H1 (cell line): ENCODE results near the gene PLEKHG2. TPM values are rescaled to one million over a fixed set of nuclear protein-coding genes. Genes with fewer than 3 reads are reported as not detected.

Experiments used
- CTCF ChIA-PET: fragments of 300-600 bp; sonication (Branson Sonifier 250); formaldehyde crosslinking; loops from one replicate; lab custom pipeline; 2021; ENCODE audit not compliant: partially characterized antibody; lab: Charles Lee
- POLR2A ChIA-PET: fragments of 300-600 bp; sonication (Branson Sonifier 250); formaldehyde crosslinking; loops from one replicate; lab custom pipeline; 2021; ENCODE audit warnings: inconsistent platforms; ENCODE audit not compliant: partially characterized antibody; lab: Charles Lee
- DNase-seq, 2 experiments: peaks; one replicate each; pipeline versions ENCODE4 v3.0.0 to v3.0.0-alpha.2; 2010 to 2022; ENCODE audit warnings: low spot score in 2 of 2, low read depth in 1 of 2, mixed read lengths in 1 of 2
- FAIRE-seq: peaks from 2 replicates; lab custom pipeline; 2011; peaks lifted over from hg19 to GRCh38; lab: Jason Lieb, UNC
- H2AFZ ChIP-seq: 2 replicates; pipeline ENCODE4 v1.8.1; 2012; ENCODE audit warnings: low read length, inconsistent platforms
- H2AK5ac ChIP-seq: 2 replicates; pipeline ENCODE4 v1.6.1; 2013; ENCODE audit warnings: low read depth, low read length
- H2BK120ac ChIP-seq: replicated peaks from 2 replicates; pipeline ENCODE3; 2013; ENCODE audit warnings: low read depth, low read length, inconsistent platforms
- H2BK12ac ChIP-seq: 2 replicates; pipeline ENCODE4 v1.6.1; 2013; ENCODE audit warnings: low read depth, low read length
- H2BK15ac ChIP-seq: 2 replicates; pipeline ENCODE4 v1.6.1; 2013; ENCODE audit warnings: low read length
- H2BK20ac ChIP-seq: 2 replicates; pipeline ENCODE4 v1.6.1; 2013; ENCODE audit warnings: low read length
- H2BK5ac ChIP-seq: 2 replicates; pipeline ENCODE4 v1.6.1; 2013; ENCODE audit warnings: low read depth, low read length
- H3K14ac ChIP-seq: 2 replicates; pipeline ENCODE4 v1.6.1; 2013; ENCODE audit warnings: inconsistent platforms; ENCODE audit not compliant: insufficient read length
- H3K18ac ChIP-seq: 2 replicates; pipeline ENCODE4 v1.6.1; 2013; ENCODE audit warnings: low read length; ENCODE audit errors: extremely low read depth
- H3K23ac ChIP-seq: 2 replicates; pipeline ENCODE4 v1.6.1; 2013; ENCODE audit warnings: inconsistent platforms; ENCODE audit not compliant: insufficient read length
- H3K23me2 ChIP-seq: 2 replicates; pipeline ENCODE4 v1.6.1; 2013; ENCODE audit warnings: low read depth, low read length
- H3K27ac ChIP-seq: 2 replicates; pipeline ENCODE4 v1.6.1; 2011; ENCODE audit warnings: low read depth, low read length, inconsistent platforms
- H3K27me3 ChIP-seq, 4 experiments: replicated peaks in 1 of 4; 1 replicate in 1 of 4; 2 replicates in 3 of 4; pipeline versions ENCODE4 v1.6.1 to v1.8.1; 2011 to 2013; ENCODE audit warnings: low read length in 3 of 4, mild to moderate bottlenecking in 3 of 4, inconsistent platforms in 2 of 4, mixed read lengths in 2 of 4, moderate library complexity in 1 of 4; ENCODE audit not compliant: control insufficient read depth in 3 of 4, insufficient read depth in 3 of 4; ENCODE audit errors: extremely low read depth in 1 of 4
- H3K36me3 ChIP-seq, 4 experiments: 2 replicates each; pipeline versions ENCODE4 v1.6.1 to v1.8.1; 2011 to 2013; ENCODE audit warnings: mild to moderate bottlenecking in 4 of 4, low read length in 3 of 4, moderate library complexity in 2 of 4, control low read depth in 1 of 4, inconsistent platforms in 1 of 4; ENCODE audit not compliant: insufficient read depth in 4 of 4, control insufficient read depth in 2 of 4
- H3K4ac ChIP-seq: replicated peaks from 2 replicates; pipeline ENCODE3; 2013; ENCODE audit warnings: low read length, low read depth, mixed read lengths, inconsistent platforms; ENCODE audit not compliant: insufficient read length
- H3K4me1 ChIP-seq, 4 experiments: replicated peaks in 1 of 4; 1 replicate in 1 of 4; 2 replicates in 3 of 4; pipeline versions ENCODE4 v1.6.1 to v1.8.1; 2011 to 2013; ENCODE audit warnings: low read length in 3 of 4, inconsistent platforms in 2 of 4, mixed read lengths in 1 of 4; ENCODE audit not compliant: insufficient read depth in 4 of 4, control insufficient read depth in 3 of 4
- H3K4me2 ChIP-seq, 2 experiments: 2 replicates each; pipeline versions ENCODE4 v1.6.1 to v1.8.1; 2011 to 2013; ENCODE audit warnings: low read depth in 2 of 2, low read length in 2 of 2, control low read depth in 1 of 2, inconsistent platforms in 1 of 2, mild to moderate bottlenecking in 1 of 2; ENCODE audit not compliant: insufficient read depth in 1 of 2
- H3K4me3 ChIP-seq, 4 experiments: fragments of 200-600, 300-600 bp in 1 of 4; sonication (generic), shearing (Covaris generic), sonication (Bioruptor Twin) in 1 of 4; 2 replicates each; pipeline versions ENCODE4 v1.5.1 to v1.8.1; 2011 to 2016; ENCODE audit warnings: low read length in 4 of 4, low read depth in 3 of 4, control low read depth in 2 of 4, inconsistent platforms in 2 of 4, mild to moderate bottlenecking in 2 of 4, mixed read lengths in 1 of 4, moderate library complexity in 1 of 4; ENCODE audit not compliant: insufficient read depth in 2 of 4; ENCODE audit errors: extremely low read depth in 1 of 4
- H3K56ac ChIP-seq: replicated peaks from 2 replicates; pipeline ENCODE3; 2013; ENCODE audit warnings: low read depth, mild to moderate bottlenecking, mixed read lengths, low read length, inconsistent platforms; ENCODE audit not compliant: insufficient read length
- H3K79me1 ChIP-seq: 2 replicates; pipeline ENCODE4 v1.6.1; 2013; ENCODE audit warnings: low read depth, low read length, control low read depth
- H3K79me2 ChIP-seq, 2 experiments: 2 replicates each; pipeline versions ENCODE4 v1.6.1 to v1.8.1; 2012 to 2013; ENCODE audit warnings: low read length in 2 of 2, mild to moderate bottlenecking in 2 of 2, inconsistent platforms in 1 of 2; ENCODE audit not compliant: insufficient read depth in 2 of 2, control insufficient read depth in 1 of 2
- H3K9ac ChIP-seq, 4 experiments: replicated peaks in 1 of 4; 1 replicate in 1 of 4; 2 replicates in 3 of 4; pipeline versions ENCODE4 v1.6.1 to v1.8.1; 2011 to 2013; ENCODE audit warnings: low read depth in 3 of 4, low read length in 3 of 4, control low read depth in 2 of 4, mild to moderate bottlenecking in 2 of 4, moderate library complexity in 2 of 4, inconsistent platforms in 1 of 4; ENCODE audit errors: extremely low read depth in 1 of 4
- H3K9me3 ChIP-seq, 2 experiments: 2 replicates each; pipeline versions ENCODE4 v1.6.1 to v1.8.1; 2012 to 2013; ENCODE audit warnings: mild to moderate bottlenecking in 2 of 2, moderate library complexity in 2 of 2, control low read depth in 1 of 2, inconsistent platforms in 1 of 2, low read depth in 1 of 2, low read length in 1 of 2, mixed read lengths in 1 of 2; ENCODE audit not compliant: insufficient read depth in 2 of 2
- H4K20me1 ChIP-seq, 2 experiments: replicated peaks in 1 of 2; 2 replicates each; pipeline versions ENCODE3 to v1.8.1; 2011 to 2013; ENCODE audit warnings: inconsistent platforms in 2 of 2, low read length in 2 of 2, mild to moderate bottlenecking in 1 of 2; ENCODE audit not compliant: insufficient read depth in 2 of 2, control insufficient read depth in 1 of 2
- H4K5ac ChIP-seq: 2 replicates; pipeline ENCODE4 v1.6.1; 2013; ENCODE audit warnings: low read length, low read depth, mixed read lengths, inconsistent platforms; ENCODE audit not compliant: insufficient read length
- H4K8ac ChIP-seq: 2 replicates; pipeline ENCODE4 v1.8.0; 2013; ENCODE audit warnings: mild to moderate bottlenecking, moderate library complexity, low read length, inconsistent platforms; ENCODE audit not compliant: insufficient read depth; ENCODE audit errors: extremely low read depth
- H4K91ac ChIP-seq: replicated peaks from 2 replicates; pipeline ENCODE3; 2013; ENCODE audit warnings: low read length, mixed read lengths, inconsistent platforms; ENCODE audit not compliant: insufficient read length
- BRCA1 ChIP-seq: IDR thresholded peaks from 2 replicates; pipeline ENCODE4 v1.6.1; 2012; ENCODE audit warnings: low read depth, low read length, improper control_type of control experiment
- CBX5 ChIP-seq: fragments of 300-800, 300-1000 bp; sonication (generic); IDR thresholded peaks from 2 replicates; pipeline ENCODE4 v1.7.1; 2016; ENCODE audit warnings: antibody characterized with exemption, low read length, low read depth
- EZH2 ChIP-seq: fragments of 200-600 bp; sonication (generic); IDR thresholded peaks from 2 replicates; pipeline ENCODE4 v1.7.1; 2012; ENCODE audit warnings: low read depth, mild to moderate bottlenecking, moderate library complexity, low read length, inconsistent platforms; ENCODE audit not compliant: severe bottlenecking
- RAD21 ChIP-seq, 2 experiments: IDR thresholded peaks in 1 of 2; conservative IDR thresholded peaks in 1 of 2; 2 replicates each; pipeline ENCODE4 v1.6.1; 2011; ENCODE audit warnings: low read depth in 2 of 2, low read length in 2 of 2, improper control_type of control experiment in 1 of 2, inconsistent platforms in 1 of 2, mild to moderate bottlenecking in 1 of 2, moderate library complexity in 1 of 2
- TBP ChIP-seq: IDR thresholded peaks from 2 replicates; pipeline ENCODE4 v1.6.1; 2011; ENCODE audit warnings: low read depth, low read length, improper control_type of control experiment
- USF2 ChIP-seq: IDR thresholded peaks from 2 replicates; pipeline ENCODE4 v1.6.1; 2011; ENCODE audit warnings: low read length, improper control_type of control experiment
- WGBS, 2 experiments: shearing (Covaris generic) in 1 of 2; methylation state at CpG; one replicate each; pipeline versions ENCODE4 v1.1.6 to v1.1.7; 2013 to 2015; ENCODE audit warnings: low lambda C conversion rate in 2 of 2, mixed read lengths in 2 of 2, inconsistent platforms in 1 of 2, low coverage in 1 of 2, missing lambda C conversion rate in 1 of 2; ENCODE audit not compliant: insufficient replicate concordance in 2 of 2, insufficient coverage in 1 of 2, insufficient read length in 1 of 2; ENCODE audit errors: extremely low coverage in 1 of 2, missing lambda C conversion rate in 1 of 2; 5-methylcytosine and 5-hydroxymethylcytosine counted together
- polyA plus RNA-seq, 7 experiments: library from polyadenylated mRNA; depleted of rRNA in 3 of 7; stranded (reverse) in 5 of 7; unstranded in 2 of 7; fragments of >200 nt in 5 of 7; fragments of 200-250 nt in 2 of 7; gene quantifications; 1 replicate in 5 of 7; 2 replicates in 1 of 7; 4 replicates in 1 of 7; pipeline versions ENCODE4 v1.2.1 to v1.2.3, GENCODE V29; 2011 to 2013; ENCODE audit warnings: missing spikeins in 2 of 7, mixed read lengths in 2 of 7
- total RNA-seq: library from RNA; stranded (reverse); fragmentation: NEBNext Ultra II Directional; extraction: Animal tissue kit (Norgen Biotek cat#: 25700); gene quantifications from 2 replicates; pipeline ENCODE4 v1.2.1, GENCODE V29; 2021

The PLEKHG2 gene
- total and polyA plus RNA-seq, 2 of the 8 experiments (the other 6 are each of a cell fraction or from before 2014, with no cell fraction given): 16.9 to 65.7 TPM

- peaks cover 9 to 45% (median 31%) of the 10 kb centered on the region in 4 experiments for H3K36me3 ChIP-seq
Observed at GRCh38 chr19:39369200-39369599, 43.3 kb upstream of the PLEKHG2 start.

More at GRCh38 chr19:39369200-39369599, 43.3 kb upstream of the PLEKHG2 start:
- DNase-seq (no peak), FAIRE-seq (no peak)
- H4K8ac ChIP-seq: no peak overlapping the region
- no peak overlapping the region for H2BK5ac ChIP-seq
- H3K79me1 ChIP-seq: peaks cover 2% of the 10 kb centered on the region; the same call in 1 of the 2 replicates
- H3K27ac ChIP-seq: no peak overlapping the region
- H2BK120ac ChIP-seq: no peak overlapping the region
- no peak overlapping the region for H3K9ac ChIP-seq
- TF ChIP-seq EZH2: no peak
- TF ChIP-seq USF2: no peak
- no peak for TF ChIP-seq RAD21 (IDR thresholded peaks at IDR 0.05 in 1 of 2, conservative IDR thresholded peaks at IDR 0.05 in 1 of 2; ENCODE audit: low read depth in 2 of 2, low read length in 2 of 2)
- no peak for TF ChIP-seq TBP
- TF ChIP-seq BRCA1: no peak
- no peak for TF ChIP-seq CBX5
- WGBS, 2 experiments: 90 to 100% methylated on average over 1 to 2 of the region's 2 CpGs
- no peak overlapping the region for H2BK12ac ChIP-seq
- H3K23ac ChIP-seq: no peak overlapping the region
- no peak overlapping the region for H3K56ac ChIP-seq
- H3K14ac ChIP-seq: no peak overlapping the region
- H3K4ac ChIP-seq: no peak overlapping the region
- no peaks in the 10 kb centered on the region for H3K4me1 ChIP-seq
- ChIA-PET POLR2A (interaction anchor here (0.6 to 2.2 kb wide), 8 partner anchors 10 to 220 kb away, joined by 3 to 9 read pairs (median 4); no protein-coding TSS in a partner anchor), CTCF (interaction anchor here (0.7 to 2.0 kb wide), 5 partner anchors 14 to 183 kb away, joined by 3 to 10 read pairs (median 3); partner anchors contain the start of gene PLEKHG2)
- H4K20me1 ChIP-seq: peaks cover 7 to 14% of the 10 kb centered on the region in 2 experiments
- H4K5ac ChIP-seq: no peak overlapping the region
- H3K79me2 ChIP-seq: no peaks in the 10 kb centered on the region
- no peak overlapping the region for H2AFZ ChIP-seq
- H3K9me3 ChIP-seq: no peaks in the 10 kb centered on the region
- H3K23me2 ChIP-seq: no peaks in the 10 kb centered on the region
- H2AK5ac ChIP-seq: no peak overlapping the region
- H4K91ac ChIP-seq: no peak overlapping the region
- H3K18ac ChIP-seq: no peak overlapping the region
- no peak overlapping the region for H3K4me2 ChIP-seq
- H3K27me3 ChIP-seq: no peaks in the 10 kb centered on the region
- H2BK20ac ChIP-seq: no peak overlapping the region
- H3K4me3 ChIP-seq: no peak overlapping the region
- no peak overlapping the region for H2BK15ac ChIP-seq
